ENCODE results near the gene CXCL3. TPM values are rescaled to one million over a fixed set of nuclear protein-coding genes. Genes with fewer than 3 reads are reported as not detected.

The CXCL3 gene
- total RNA-seq, 4 donors from 2014 or later = 0.25 to 0.49 (median 0.34) TPM; not detected in 1

- no peak overlapping the region for H3K4me3 ChIP-seq (ENCODE audit: low read depth, poor library complexity, severe bottlenecking)
- intact Hi-C loops (cut with DNase I; ENCODE audit: low total_unique reads) = no loop called here
- DNase-seq (ENCODE audit: low spot score in 2 of 2) = no peak
- 61 to 64% methylated on average over 2 of the region's 2 CpGs for WGBS, 2 donors
- no peak for TF ChIP-seq CTCF (IDR thresholded peaks at IDR 0.05)
- no peak for TF ChIP-seq POLR2A (IDR thresholded peaks at IDR 0.05)
Measured at GRCh38 chr4:74055096-74055495, 16.6 kb upstream of the CXCL3 start.

GRCh38 chr4:74054483-74055047 lies 16.1 kb upstream of the CXCL3 start:
- H3K4me3 ChIP-seq (ENCODE audit: low read depth, poor library complexity, severe bottlenecking) = no peak overlapping the region
- intact Hi-C loops (cut with DNase I; ENCODE audit: low total_unique reads) = no loop called here
- no peak for DNase-seq (ENCODE audit: low spot score in 2 of 2)
- 80 to 85% methylated on average over 1 of the region's 1 CpG for WGBS, 2 donors
- no peak for TF ChIP-seq CTCF (IDR thresholded peaks at IDR 0.05)
- no peak for TF ChIP-seq POLR2A (IDR thresholded peaks at IDR 0.05)

- DNase-seq (ENCODE audit: low spot score in 2 of 2) = no peak
- intact Hi-C loops (cut with DNase I; ENCODE audit: low total_unique reads) = loop anchor here (5.0 kb wide), 1 partner anchor 1015 kb away; no protein-coding TSS in a partner anchor
- no peak overlapping the region for H3K4me3 ChIP-seq (ENCODE audit: low read depth, poor library complexity, severe bottlenecking)
- 73% methylated on average over 1 of the region's 1 CpG for WGBS, 2 donors
- TF ChIP-seq CTCF (IDR thresholded peaks at IDR 0.05) = no peak
- no peak for TF ChIP-seq POLR2A (IDR thresholded peaks at IDR 0.05)
Measured at GRCh38 chr4:74047152-74047551, 8.7 kb upstream of the CXCL3 start.

GRCh38 chr4:74045772-74046171 lies 7.3 kb upstream of the CXCL3 start:
- intact Hi-C loops (cut with DNase I; ENCODE audit: low total_unique reads) = loop anchor here (5.0 kb wide), 1 partner anchor 1017 kb away; no protein-coding TSS in a partner anchor
- DNase-seq (ENCODE audit: low spot score in 2 of 2) = no peak
- TF ChIP-seq POLR2A (IDR thresholded peaks at IDR 0.05) (no peak), CTCF (IDR thresholded peaks at IDR 0.05) (no peak)
- 88 to 90% methylated on average over 2 of the region's 2 CpGs for WGBS, 2 donors
- H3K4me3 ChIP-seq (ENCODE audit: low read depth, poor library complexity, severe bottlenecking) = no peak overlapping the region

GRCh38 chr4:74045247-74045646 lies 6.8 kb upstream of the CXCL3 start:
- intact Hi-C loops (cut with DNase I; ENCODE audit: low total_unique reads) = loop anchor here (5.0 kb wide), 1 partner anchor 1017 kb away; no protein-coding TSS in a partner anchor
- DNase-seq (ENCODE audit: low spot score in 2 of 2) = no peak
- 55 to 62% methylated on average over 3 of the region's 3 CpGs for WGBS, 2 donors
- no peak for TF ChIP-seq CTCF (IDR thresholded peaks at IDR 0.05)
- TF ChIP-seq POLR2A (IDR thresholded peaks at IDR 0.05) = no peak
- no peak overlapping the region for H3K4me3 ChIP-seq (ENCODE audit: low read depth, poor library complexity, severe bottlenecking)

GRCh38 chr4:74044677-74045076 lies 6.2 kb upstream of the CXCL3 start:
- no peak for DNase-seq (ENCODE audit: low spot score in 2 of 2)
- WGBS, 2 donors = 71 to 76% methylated on average over 3 of the region's 3 CpGs
- intact Hi-C loops (cut with DNase I; ENCODE audit: low total_unique reads) = loop anchor here (5.0 kb wide), 1 partner anchor 1018 kb away; no protein-coding TSS in a partner anchor

More at GRCh38 chr4:74044677-74045076, 6.2 kb upstream of the CXCL3 start:
- H3K4me3 ChIP-seq (ENCODE audit: low read depth, poor library complexity, severe bottlenecking) = no peak overlapping the region
- TF ChIP-seq CTCF (IDR thresholded peaks at IDR 0.05) (no peak), POLR2A (IDR thresholded peaks at IDR 0.05) (no peak)

Measured in lower leg skin (tissue), 4 donors.